ENCODE data around the gene ST6GAL2.

Gene ST6GAL2

DNA sequence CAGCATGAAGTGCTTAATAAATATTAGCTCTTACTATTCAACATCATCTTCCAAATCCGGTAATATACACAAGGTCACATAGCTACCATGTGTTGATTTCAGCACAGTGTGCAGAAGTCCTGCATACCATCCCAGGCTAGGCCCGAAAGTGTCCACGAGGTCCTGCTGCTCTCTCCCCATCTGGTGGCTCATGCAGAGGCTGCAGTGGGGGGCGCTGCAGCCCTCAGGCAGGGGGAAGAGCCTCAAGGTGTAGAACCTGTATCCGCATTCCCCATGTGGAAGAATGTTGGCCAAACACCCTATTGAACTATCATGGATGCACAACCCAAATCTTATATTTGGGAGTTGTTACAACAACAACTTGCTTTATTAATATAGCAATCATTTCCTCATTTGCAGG, 88.5 kb downstream of the ST6GAL2 start:
- TF ChIP-seq, protein P1, sequence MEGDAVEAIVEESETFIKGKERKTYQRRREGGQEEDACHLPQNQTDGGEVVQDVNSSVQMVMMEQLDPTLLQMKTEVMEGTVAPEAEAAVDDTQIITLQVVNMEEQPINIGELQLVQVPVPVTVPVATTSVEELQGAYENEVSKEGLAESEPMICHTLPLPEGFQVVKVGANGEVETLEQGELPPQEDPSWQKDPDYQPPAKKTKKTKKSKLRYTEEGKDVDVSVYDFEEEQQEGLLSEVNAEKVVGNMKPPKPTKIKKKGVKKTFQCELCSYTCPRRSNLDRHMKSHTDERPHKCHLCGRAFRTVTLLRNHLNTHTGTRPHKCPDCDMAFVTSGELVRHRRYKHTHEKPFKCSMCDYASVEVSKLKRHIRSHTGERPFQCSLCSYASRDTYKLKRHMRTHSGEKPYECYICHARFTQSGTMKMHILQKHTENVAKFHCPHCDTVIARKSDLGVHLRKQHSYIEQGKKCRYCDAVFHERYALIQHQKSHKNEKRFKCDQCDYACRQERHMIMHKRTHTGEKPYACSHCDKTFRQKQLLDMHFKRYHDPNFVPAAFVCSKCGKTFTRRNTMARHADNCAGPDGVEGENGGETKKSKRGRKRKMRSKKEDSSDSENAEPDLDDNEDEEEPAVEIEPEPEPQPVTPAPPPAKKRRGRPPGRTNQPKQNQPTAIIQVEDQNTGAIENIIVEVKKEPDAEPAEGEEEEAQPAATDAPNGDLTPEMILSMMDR (IDR thresholded peaks at IDR 0.05; ENCODE audit: control insufficient read depth, extremely low read depth, insufficient read depth): no peak

DNA sequence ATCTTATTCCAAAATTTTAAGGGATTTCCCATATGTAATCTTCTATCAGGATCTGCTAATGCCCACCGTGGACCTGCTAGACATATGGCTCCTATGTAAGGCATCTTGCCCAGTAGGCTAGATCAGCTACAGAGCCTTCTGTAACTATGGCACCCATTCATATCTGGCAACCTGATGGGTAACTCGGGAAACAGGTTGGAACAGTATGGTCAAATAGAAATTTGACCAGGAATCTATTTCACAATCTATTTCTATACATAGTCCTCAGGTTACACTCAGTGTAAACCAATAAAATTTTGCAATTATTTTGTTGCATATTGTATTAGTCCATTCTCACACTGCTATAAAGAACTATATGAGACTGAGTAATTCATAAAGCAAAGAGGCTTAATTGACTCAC, 93.3 kb downstream of the ST6GAL2 start:
- H3K4me3 ChIP-seq (ENCODE audit: low read depth, low read length): no peak overlapping the region
- peak; percentile 90 for DNase-seq (ENCODE audit: low read depth)
- TF ChIP-seq, protein P1 (IDR thresholded peaks at IDR 0.05; ENCODE audit: control insufficient read depth, extremely low read depth, insufficient read depth): no peak

More for the DNA sequence above, 88.5 kb downstream of the ST6GAL2 start:
- no peak overlapping the region for H3K4me3 ChIP-seq (ENCODE audit: low read depth, low read length)
- no peak for DNase-seq (ENCODE audit: low read depth)

DNA sequence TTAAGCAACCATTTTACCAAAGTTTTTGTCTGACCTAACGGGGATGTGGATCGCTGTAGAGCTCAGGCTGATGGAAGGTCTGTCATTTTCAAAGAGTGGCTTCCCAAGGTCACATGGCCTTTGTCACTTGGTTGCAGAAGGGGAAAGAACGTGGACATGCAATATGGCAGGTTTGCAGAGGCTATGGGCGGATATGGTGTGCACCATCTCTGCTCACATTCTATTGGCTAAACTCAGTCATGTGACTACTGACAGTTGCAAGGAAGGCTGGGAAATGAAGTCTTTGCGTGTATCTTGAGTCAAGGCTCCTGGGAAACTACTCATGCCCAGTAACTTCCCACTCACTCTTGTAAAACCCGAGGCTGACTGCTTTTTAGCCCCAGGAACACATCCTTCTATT, 96.8 kb downstream of the ST6GAL2 start:
- DNase-seq (ENCODE audit: low read depth): peak; percentile 8
- TF ChIP-seq, protein P1 (IDR thresholded peaks at IDR 0.05; ENCODE audit: control insufficient read depth, extremely low read depth, insufficient read depth): no peak
- no peak overlapping the region for H3K4me3 ChIP-seq (ENCODE audit: low read depth, low read length)

DNA sequence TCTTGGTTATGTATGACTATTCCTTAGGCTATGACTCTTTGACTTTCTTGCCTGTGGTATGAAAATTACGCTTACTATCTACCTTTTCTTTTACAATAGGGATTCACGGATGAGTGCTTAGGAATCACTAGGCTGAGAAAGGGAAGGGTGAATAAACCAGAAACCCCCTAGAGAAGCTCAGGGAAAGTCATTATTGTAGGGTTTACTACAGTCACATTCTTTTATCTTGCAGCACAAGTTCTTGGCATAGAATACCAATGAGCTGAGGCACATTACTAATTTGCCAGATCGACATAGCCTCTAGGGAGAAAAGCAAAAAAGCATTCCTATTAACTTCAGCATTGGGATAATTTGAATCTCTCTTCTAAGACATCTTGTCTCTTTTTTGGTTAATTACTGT, 103.3 kb downstream of the ST6GAL2 start:
- H3K4me3 ChIP-seq (ENCODE audit: low read depth, low read length): no peak overlapping the region
- DNase-seq (ENCODE audit: low read depth): no peak
- TF ChIP-seq, protein P1 (IDR thresholded peaks at IDR 0.05; ENCODE audit: control insufficient read depth, extremely low read depth, insufficient read depth): no peak

DNA sequence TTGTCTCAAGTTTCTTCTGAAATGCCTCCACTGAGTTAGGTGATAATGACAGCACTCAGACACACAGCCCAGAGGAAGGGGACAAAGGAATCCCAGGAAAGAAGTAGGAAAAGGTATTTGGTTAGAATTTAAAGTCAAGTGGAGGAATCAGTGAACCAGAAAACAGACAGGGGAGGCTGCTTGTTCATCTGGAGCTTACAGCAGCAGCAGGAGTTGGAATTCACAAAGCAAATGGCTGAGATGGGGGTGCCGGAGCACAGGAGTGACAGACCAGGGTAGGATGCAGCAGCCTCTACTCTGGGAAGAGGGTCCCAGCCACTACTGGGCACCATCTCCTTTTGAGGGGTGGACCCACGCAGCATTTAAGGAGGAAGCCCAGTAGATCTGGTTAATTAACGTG, 104.8 kb downstream of the ST6GAL2 start:
- no peak for DNase-seq (ENCODE audit: low read depth)
- no peak overlapping the region for H3K4me3 ChIP-seq (ENCODE audit: low read depth, low read length)
- TF ChIP-seq, protein P1 (IDR thresholded peaks at IDR 0.05; ENCODE audit: control insufficient read depth, extremely low read depth, insufficient read depth): no peak

DNA sequence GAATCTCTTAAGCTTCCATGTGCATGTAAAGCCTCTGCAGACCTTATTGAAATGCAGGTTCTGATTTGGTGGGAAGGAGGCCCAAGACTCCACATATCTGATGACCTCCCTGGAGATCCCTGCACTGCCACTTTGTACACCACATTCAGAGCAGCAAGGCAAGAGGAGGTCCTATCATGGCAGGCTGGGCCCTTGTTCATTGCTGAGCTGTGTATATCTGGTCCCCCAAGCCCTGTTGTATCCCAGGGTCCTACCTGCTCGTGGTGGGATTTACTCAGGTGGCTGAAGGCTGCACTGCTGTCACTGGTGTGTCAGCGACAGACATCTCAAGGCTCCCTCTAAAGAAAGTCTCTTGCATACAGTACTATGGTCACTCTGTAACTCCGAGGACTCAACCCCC, 114.2 kb downstream of the ST6GAL2 start:
- no peak overlapping the region for H3K4me3 ChIP-seq (ENCODE audit: low read depth, low read length)
- no peak for DNase-seq (ENCODE audit: low read depth)
- TF ChIP-seq, protein P1 (IDR thresholded peaks at IDR 0.05; ENCODE audit: control insufficient read depth, extremely low read depth, insufficient read depth): no peak

DNA sequence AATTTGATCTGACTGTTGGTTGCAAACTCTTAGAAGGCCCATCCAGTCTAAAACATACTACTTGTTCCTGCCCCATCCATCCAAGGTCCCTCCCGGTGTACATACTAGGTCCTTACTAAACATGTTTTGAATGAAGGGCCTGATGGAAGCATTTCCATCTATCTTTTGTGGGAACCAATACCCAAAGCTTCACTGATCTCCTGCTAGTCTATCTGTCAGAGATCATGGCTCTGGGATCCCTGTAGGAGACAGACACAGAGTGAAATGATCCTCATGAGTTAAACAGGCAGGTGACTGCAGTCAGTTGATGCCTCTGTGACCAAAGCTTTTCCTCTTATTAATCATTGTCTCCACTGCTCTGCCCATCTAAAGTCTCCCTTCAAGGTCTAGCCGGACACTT, 115.0 kb downstream of the ST6GAL2 start:
- H3K4me3 ChIP-seq (ENCODE audit: low read depth, low read length): no peak overlapping the region
- TF ChIP-seq, protein P1 (IDR thresholded peaks at IDR 0.05; ENCODE audit: control insufficient read depth, extremely low read depth, insufficient read depth): no peak
- DNase-seq (ENCODE audit: low read depth): no peak

All from LNCaP clone FGC (cell line).